Stimulated activated CD4-positive, alpha-beta T cell treated with anti-CD3 and anti-CD28 coated beads, Interleukin-1b, Interleukin-23, amount 100 ng/mL, for 4 hours (primary cell): ENCODE data around the gene RASEF.

ENCODE experiments used
- DNase-seq, 2 donors: peaks; one replicate each; pipeline ENCODE4 v3.0.0-alpha.2; 2020; ENCODE audit warnings: low read depth in 2 of 2

The RASEF gene

DNA sequence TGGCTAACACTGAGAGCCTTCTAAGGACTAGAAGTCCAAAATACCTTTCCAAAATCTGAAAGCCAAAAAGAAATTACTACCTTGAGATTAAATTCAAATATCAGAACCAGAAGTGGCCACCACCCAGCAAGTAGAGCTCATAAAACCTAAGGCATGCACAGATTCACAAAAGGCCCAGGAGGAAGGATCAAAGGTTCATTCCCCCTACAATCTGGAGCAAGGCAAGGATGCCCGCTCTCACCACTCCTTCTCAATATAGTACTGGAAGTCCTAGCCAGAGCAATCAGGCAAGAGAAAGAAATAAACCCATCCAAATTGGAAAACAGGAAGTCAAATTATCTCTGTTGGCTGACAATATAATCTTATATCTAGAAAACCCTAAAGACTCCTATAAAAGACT lies 6.0 kb downstream of the RASEF start:
- no peak for DNase-seq

DNA sequence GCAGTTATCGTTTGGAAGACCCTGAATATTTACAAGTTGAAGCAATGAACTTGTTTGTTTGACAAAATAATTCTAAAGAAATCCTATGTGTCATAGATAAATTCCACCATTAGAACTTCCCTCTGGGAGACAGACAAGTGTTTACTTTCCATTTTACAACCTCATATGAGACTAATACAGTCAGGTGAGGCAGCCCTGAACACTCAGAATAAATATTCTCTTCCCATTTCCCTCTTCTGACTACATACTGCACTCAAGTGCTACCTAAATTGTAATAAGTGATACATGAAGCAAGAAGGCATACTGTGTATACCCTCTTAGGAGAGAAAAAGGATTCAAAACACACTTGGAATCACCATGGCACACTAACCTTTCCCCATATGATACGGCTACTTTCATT lies 6.8 kb downstream of the RASEF start:
- no peak for DNase-seq

DNA sequence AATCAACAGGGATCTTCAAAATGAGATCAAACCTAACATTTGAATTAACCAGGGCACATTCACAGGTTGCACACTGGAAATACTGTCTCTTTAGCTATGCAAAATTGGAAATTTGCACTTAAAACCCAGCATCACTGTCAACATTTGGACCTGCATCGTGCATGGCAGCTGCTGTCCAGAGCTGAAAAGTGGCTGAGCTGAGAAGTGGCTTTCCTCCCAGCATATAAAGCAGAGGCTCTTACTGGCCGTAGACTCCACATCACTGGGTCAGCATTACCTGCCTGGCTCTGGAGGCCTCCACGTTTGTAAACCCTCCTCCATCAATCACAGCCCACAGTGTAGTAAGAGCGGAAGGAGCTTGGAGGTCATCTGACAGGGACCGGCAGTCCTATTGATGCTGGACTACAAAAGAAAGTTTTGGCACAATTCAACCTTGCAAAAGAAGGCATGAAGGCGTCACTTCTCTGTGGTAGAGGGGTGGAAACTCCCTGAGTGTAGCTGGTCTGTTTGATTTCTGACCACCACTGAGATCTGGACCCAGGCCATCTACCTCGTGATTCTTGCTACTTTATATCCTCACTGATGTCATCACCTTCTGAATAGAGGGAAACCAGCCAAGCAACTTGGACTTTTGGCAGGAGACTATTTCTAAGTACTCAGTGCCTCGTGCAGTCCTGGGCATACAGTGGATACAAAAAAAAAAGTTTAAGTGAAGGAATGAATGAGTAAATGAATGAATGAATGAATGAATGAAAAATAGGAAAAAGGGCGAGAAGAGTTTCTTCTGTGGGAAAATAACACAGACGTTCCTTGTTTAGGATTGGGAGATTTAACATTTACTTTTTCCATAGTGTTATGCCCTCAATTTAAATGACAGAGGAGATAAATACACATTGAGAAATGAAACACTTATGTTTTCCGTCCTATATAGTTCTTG lies 14.8 kb downstream of the RASEF start:
- no peak for DNase-seq

DNA sequence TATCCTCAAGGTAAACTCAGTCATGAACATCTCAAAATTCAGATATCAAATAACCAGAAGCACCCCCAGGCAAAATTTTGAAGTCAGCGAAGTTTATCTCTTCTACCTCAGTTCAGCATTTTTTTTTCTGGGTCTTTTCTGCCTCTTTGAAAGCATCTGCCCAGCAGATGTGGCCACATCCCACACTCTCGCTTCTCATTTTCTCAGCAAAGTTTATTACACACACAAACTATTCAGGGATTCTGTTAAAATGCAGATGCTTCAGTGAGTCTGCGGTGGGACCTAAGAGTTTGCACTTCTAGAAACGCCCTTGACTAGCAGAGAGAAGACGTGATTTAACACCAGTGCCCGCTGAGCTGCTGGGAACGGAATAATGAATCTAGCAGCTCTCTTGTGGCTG lies 19.3 kb downstream of the RASEF start:
- DNase-seq, result no peak

DNA sequence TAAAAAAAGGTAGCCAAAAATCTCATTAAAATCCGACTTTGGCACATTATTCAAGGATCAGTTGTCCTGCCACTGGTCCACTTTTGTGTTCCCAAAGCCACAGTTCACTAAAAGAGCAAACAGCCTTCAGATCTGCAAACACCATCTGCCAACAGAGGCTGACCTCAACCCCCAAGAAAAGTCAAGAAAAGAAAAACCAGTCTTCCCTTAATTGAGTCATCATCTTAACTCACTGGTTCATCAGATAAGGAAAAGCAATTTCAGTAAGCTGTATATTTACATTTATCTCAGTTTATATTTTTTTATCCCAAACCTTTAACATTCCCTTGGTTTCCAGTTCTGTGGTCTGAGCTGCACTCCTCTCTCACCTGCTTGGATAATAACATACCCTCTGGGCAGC lies 21.2 kb downstream of the RASEF start:
- no peak for DNase-seq

DNA sequence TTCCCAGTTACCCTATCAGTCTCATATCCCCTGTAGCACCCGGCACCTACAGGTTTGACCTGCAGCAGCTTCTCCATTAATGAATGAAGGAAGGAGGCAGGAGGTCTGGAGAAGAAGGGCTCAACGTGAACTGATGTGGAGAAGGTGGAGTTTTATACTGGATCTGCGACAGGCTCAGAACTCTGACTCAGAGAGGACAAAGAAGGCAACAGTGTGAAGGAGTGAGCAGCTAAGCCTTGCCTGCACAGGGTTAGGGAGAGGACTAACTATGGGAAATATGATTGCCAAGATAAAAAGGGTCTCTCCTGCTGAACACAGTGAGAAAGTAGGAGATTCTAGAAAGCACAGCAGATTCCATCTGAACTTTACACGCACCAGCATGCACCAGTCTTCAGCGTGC lies 23.6 kb downstream of the RASEF start:
- DNase-seq, result no peak

DNA sequence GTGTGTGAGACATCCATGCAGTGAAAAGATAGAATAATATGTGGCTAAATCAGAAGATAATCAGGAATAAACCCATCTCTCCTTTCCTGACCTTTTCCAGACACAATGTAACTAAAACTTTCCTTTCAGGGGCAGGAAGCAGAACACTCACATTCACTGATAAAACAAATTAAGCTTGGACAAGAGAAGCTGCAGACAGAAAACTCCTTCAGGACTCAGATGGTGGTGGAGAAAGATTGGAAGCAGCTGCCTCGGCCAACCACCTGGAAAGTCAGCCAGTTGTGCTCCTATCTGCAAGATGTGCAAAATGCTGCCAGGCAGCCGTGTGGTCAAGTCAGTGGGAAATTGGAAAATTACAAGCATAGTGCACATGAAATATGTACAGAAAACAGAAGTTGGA lies 26.9 kb downstream of the RASEF start:
- DNase-seq, result no peak

DNA sequence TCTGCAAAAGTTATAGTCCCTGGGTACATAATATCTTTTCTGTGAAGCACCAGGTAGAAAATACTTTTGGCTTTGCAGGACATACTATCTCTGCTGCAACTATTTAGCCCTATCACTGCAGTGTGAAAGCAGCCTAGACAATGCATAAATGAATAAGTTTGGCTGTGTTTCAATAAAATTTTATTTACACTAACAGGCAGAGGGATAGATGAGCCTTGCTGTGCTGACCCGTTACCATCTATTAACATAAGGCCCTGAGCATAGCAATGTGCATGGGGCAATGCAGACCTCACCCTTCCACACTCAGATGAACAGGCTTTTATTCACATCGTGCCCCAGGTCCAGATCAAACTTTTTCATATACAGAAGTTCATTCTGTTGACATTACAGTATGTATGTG lies 27.8 kb downstream of the RASEF start:
- no peak for DNase-seq

DNA sequence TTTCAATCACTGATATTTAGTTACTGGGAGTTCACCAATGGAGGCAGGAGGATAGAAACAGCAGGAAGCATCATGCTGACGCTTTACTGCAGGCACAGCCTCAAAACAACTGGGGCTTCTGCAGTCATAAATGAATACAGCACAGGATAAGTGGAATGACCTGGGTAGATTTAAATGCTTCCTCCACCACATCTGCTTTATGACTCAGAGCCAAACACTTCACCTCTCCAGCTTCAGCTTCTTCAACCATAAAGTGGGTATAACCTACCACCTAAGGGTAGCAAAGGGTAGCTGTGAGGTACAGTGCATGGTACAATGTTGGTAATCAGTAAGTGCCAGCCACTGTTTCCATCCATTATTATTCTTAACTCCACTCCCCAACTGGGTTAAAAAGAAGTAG lies 28.4 kb downstream of the RASEF start:
- DNase-seq, result no peak

DNA sequence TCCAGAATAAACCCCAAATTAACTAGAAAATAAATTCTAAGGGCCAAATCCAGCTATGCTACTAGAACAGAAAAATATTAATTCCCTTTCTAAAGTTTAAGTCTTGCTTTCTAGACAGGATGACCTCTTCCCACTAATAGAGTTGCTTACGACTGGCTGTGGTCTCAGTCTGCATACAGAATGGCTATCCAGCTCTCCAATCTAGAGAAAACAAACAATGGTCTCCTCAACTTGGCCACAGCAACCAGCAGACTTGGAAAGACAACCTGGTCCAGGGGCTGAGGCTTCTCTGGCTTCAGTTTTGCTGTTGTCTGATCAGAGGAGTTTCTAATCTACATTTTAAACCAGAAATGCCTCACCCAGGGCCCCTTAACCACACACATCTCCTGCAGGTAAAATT lies 28.9 kb downstream of the RASEF start:
- no peak for DNase-seq

DNA sequence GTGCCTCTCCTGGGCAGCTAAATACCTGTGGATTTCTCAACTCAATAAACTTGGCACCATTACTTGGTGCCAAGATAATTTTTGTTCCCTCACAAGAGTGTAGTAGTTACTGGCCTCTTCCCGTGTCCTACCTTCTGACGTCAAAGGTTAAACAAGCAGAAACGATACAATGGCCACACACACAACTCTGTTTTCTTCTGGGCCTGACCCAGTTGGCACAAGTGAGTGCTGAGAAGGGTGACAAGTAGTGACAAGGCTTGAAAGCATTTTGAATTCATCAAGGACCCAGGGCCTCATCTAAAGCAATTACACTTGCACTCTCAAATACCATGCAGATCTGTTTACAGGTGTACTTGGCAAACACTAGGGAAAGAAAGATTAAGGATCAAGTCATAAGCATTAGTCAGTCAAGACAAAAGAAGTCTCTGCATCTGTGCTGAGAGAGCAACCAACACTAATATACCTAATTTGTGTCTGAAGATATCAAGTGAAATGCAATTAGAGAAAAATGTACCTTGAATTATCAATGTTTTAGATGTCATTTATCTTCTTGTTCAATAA lies 30.8 kb downstream of the RASEF start:
- no peak for DNase-seq

DNA sequence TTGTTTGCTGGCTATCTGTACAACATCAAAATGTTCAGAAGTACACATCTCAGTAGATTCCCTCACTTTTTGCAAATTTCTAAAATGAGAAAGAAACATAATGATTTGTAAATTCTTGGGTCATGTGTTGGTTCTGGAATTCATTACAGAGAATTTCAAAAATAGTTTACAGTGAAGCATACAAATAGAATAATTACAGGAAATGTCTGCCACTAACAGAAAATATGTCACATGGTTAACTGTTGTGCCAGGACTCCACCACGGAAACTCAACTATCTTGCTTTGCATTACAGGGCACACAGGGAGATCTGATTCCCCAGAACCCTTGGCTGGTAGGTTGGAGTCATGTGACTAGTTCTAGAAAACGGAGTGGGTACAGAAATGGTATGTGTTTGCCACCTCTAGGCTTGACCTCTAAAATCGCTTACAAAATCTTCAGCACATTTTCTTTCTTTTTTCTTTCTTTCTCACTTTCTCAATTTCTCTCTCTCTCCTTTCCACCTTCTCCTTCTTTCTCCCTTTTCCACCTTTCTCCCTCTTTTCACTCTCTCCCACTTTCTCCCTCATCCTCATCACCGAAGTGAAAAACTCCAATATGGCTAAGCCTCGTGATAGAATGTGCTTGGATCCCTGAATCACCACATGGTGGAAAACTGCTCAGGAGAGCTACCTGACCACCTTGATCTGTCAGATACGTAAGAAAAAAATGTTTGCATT lies 32.4 kb downstream of the RASEF start:
- DNase-seq, result no peak

DNA sequence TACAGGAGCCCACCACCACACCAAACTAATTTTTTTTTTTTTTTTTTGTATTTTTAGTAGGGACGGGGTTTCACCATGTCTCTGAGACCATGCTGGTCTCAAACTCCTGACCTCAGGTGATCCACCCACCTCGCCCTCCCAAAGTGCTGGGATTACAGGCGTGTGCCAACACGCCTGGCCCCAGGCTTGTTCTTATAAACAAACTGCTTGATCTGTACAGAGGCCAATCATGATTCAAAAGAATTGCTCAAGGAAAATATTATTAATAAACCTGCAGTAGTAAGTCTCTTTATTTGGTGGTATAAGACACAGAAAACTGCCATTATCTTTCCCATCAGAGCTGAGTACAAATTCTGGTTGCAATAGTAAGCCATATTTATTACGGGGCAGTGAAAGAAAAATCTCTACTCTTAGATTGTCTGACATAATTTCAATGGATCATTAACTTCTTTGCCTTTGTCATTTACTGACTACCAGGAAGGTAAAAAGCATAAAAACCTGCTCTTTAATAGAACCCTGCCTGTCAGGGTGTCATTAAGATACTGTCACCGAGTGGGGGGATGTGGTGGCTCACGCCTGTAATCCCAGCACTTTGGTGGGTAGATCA lies 33.3 kb downstream of the RASEF start:
- no peak for DNase-seq

DNA sequence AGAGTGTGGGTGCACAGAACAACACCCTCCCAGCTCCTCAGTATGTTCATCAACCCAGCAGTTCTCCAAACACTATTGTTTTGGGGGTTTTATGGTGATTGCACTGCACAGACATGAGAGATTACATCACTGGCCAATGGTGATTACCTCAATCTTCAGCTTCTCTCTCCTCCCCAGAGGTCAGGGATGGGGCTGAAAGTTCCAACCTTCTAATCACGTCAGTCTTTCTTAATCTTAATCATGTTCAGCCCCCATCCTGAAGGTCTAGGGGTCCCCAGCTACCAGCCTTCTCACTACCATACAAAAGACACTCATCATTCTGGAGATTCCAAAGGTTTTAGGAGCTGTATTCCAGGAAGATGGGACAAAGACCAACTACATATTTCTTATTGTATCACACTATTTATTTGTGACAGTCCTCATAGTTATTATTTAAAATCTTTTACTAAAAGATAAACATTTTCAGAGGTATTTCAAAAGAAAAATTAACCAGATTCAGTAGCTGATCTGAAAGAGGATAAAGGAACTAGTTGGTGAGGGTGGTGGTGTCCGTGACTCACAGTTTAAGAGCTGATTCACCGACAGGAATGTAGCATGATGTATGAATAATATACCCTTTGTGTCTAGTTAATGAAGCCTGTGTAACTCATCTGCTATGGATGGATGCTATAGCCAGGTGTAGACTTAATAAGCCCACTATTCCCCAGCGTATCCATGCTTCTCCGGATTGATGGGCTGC lies 35.6 kb downstream of the RASEF start:
- no peak for DNase-seq

DNA sequence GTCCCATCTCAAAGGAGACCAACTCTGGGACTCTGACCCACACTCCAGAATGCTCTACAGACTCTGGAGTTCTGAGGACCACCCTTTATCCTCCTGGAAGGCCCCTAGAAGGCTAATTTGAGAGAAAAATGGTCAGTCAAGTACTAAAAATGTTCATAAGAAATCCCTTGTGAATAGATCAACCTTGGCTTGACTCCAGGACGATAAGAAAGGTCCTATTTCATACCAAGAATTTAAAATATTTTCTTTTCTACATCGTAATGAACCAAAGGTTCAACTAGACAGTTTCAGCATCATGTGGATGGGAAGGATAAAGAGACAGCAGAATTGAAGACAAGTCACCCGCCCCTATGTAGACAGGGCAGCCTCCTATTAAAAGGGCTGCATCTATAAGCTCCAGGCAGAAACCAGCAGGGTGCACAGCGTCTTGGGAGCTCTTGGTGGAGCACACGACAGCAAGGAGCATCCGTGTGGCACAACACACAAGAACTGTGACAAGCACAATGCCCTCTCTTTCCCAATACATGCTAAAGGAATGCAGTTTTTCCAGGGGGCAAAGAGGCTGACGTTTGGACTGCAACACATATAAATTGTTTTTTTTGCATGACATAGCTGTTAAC lies 38.3 kb downstream of the RASEF start:
- DNase-seq, result no peak

DNA sequence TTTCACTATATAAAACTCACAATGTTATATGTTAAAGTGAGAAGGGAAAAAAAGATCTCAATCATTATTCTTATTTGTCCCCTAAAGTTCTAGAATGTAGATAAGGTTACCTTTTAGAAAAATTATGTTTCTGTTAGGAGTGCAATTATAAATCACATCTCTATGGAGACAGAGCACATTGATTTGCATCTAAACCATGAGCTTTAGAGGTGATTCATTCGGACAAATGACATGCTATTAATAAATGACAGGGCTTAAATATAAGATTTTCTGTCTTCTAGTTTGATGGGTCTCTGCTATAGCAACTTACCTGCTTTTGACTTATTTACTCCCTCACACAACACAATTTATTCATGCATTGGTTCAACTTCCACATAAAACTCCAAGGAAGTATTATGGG lies 39.8 kb downstream of the RASEF start:
- DNase-seq, result no peak

DNA sequence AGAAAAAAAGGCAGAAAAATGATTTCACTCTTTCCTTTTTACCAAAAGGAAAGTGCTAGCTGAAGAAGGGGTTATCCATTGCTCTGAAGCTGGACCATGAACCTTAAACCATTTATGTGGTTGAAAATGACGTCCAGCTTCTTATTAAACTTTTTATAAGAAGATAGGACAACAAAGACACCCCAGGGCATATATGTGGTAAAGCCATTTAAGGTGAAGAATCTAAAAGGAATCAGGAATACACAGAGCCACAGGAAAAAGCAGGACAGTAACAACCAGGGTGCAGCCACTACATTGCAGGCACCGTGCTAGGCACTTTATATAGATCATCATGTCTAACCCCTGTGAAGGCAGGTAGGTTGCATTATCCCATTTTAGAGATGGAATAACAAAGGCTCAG lies 42.1 kb downstream of the RASEF start:
- DNase-seq, result no peak

DNA sequence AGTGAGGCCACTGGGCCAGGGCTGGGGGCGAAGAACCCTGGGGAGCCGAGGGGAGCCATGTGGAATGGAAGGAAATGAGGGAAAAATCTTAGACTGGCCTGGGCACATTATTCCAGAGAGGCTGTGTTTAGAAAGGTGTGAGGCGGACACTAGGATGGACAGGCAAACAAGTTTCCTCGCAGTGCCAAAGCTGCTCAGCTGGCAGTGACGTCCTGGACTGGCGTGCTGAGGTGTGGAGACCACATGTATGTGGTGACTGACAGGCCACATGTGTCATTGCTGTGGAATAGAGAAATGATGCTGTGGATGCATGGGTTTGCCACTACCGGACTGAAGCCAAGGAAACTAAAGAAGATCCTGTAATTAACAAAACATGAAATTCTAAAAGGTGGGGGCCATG lies 42.6 kb downstream of the RASEF start:
- DNase-seq, result no peak

DNA sequence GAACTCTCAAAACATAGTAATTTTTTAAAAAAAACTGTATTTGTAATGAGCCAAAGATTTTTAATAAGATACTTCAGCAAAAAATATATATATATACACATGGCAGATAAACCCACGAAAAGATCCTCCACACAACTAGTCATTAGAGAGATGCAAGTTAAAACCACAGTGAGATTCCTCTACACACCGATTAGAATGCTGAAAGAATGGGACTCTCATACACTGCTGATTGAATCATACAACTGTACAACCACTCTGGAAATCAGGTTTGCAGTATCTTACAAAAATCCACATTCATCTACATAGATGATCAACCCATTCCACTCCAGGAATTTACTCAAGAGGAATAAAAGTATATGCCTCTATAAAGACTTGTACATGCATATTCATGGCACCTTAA lies 43.7 kb downstream of the RASEF start:
- DNase-seq, result no peak

DNA sequence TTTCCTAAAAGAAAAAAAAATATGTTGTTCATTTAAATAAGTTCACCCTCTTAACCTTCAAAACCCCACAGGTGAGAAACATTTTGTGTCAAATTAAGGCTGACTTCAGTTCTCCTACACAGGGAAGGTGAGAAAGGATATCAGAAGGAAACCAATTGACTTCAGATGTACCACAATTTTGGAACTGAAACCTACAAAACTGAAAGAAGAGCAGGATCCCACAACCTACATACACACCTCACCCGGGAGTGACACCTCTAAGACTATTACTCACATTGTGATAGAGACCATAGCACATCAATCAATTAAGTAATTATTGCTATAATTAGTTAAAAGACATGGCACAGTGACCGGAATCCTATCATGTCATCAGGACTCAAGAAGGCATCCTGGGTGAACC lies 47.0 kb downstream of the RASEF start:
- DNase-seq, result no peak

DNA sequence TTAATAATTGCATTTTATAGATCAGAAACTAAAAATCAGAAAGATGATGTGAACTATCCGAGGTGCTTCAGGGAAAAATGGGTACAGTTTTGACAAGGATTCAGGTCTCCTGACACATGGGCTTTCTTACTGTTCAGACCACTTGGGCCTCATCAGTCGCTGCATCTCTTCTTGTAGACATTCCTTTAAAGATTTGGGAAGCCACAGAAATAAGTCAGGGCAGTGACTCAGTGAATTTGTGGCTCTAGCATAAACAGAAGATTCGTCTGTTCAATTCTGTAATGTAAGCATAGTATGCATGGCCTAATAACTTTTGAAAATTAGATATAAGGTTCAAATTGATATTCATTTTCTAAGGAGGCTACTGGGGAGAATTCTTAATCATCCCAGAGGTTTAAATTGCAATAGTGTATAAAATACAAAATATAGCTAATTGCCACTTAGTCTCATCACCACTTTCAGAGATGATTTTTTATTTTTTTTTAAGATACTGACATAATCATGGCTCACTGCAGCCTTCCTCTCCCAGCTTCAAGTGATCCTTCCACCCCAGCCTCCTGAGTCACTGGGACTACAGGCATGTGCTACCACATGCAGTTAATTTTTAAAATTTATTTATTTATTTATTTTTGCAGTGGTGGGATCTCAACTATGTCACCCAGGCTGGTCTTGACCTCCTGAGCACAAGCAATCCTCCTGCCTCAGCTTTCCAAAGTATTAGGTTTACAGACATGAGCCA lies 48.9 kb downstream of the RASEF start:
- DNase-seq, result no peak
